Measurements from ENCODE around the gene MAST2.

The MAST2 gene

DNA sequence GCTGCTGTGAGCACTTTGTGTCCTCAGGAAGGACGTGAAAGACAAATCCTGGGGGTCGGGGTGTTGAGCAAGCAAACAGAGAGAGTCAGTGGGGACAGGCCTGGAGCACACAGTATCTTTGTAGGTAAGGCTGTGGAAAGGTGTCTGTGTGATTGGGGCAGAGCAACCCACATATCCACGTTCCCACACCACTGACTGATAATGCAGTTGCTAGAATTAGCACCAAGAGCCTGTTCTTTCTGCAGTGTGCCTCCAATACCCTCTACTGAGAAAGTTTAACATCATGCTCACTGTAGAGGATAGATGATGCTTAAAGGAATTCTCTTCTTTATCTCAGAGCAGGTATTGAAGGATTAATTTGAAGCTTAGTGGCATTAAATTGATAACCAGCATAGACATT is 167.9 kb downstream of the MAST2 start:
- TF ChIP-seq, protein P1, sequence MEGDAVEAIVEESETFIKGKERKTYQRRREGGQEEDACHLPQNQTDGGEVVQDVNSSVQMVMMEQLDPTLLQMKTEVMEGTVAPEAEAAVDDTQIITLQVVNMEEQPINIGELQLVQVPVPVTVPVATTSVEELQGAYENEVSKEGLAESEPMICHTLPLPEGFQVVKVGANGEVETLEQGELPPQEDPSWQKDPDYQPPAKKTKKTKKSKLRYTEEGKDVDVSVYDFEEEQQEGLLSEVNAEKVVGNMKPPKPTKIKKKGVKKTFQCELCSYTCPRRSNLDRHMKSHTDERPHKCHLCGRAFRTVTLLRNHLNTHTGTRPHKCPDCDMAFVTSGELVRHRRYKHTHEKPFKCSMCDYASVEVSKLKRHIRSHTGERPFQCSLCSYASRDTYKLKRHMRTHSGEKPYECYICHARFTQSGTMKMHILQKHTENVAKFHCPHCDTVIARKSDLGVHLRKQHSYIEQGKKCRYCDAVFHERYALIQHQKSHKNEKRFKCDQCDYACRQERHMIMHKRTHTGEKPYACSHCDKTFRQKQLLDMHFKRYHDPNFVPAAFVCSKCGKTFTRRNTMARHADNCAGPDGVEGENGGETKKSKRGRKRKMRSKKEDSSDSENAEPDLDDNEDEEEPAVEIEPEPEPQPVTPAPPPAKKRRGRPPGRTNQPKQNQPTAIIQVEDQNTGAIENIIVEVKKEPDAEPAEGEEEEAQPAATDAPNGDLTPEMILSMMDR (IDR thresholded peaks at IDR 0.05; ENCODE audit: low read length, missing control alignments): no peak
- DNase-seq (ENCODE audit: low read depth): no peak
- H3K4me3 ChIP-seq (replicated peaks; ENCODE audit: low read depth, low read length): no peak overlapping the region

- H3K4me3 ChIP-seq (replicated peaks; ENCODE audit: low read depth, low read length): no peak overlapping the region
- no peak for DNase-seq (ENCODE audit: low read depth)
- TF ChIP-seq, protein P1 (IDR thresholded peaks at IDR 0.05; ENCODE audit: low read length, missing control alignments): no peak
Measured at GRCh38 chr1:45971922-45972531, 168.6 kb downstream of the MAST2 start.

DNA sequence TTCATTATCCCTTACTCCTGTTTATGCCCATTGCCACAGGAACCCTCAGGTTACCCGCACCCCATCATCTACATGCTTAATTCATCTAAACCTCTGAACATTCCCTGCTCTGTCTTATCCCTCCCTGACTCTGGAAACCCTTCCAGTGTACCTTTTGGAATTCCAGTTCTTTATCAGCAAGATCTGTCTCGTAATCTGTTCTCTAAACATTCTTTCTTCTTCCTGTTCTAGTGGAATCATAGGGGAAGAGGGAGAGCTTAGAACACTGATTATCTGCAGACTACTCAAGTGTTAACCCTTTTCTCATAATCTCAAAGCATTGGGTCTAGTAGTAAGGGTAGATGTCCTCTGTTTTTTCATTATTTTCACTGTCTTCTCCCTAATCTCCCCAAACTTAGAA is 169.2 kb downstream of the MAST2 start:
- TF ChIP-seq, protein P1 (IDR thresholded peaks at IDR 0.05; ENCODE audit: low read length, missing control alignments): no peak
- DNase-seq (ENCODE audit: low read depth): no peak
- no peak overlapping the region for H3K4me3 ChIP-seq (replicated peaks; ENCODE audit: low read depth, low read length)

- DNase-seq (ENCODE audit: low read depth): no peak
- no peak overlapping the region for H3K4me3 ChIP-seq (replicated peaks; ENCODE audit: low read depth, low read length)
- TF ChIP-seq, protein P1 (IDR thresholded peaks at IDR 0.05; ENCODE audit: low read length, missing control alignments): no peak
Measured at GRCh38 chr1:45973121-45973520, 169.7 kb downstream of the MAST2 start.

GRCh38 chr1:45974541-45975269 is 171.3 kb downstream of the MAST2 start:
- no peak overlapping the region for H3K4me3 ChIP-seq (replicated peaks; ENCODE audit: low read depth, low read length)
- TF ChIP-seq, protein P1 (IDR thresholded peaks at IDR 0.05; ENCODE audit: low read length, missing control alignments): no peak
- no peak for DNase-seq (ENCODE audit: low read depth)

GRCh38 chr1:45976623-45977022 is 173.2 kb downstream of the MAST2 start:
- no peak for DNase-seq (ENCODE audit: low read depth)
- TF ChIP-seq, protein P1 (IDR thresholded peaks at IDR 0.05; ENCODE audit: low read length, missing control alignments): no peak

More at GRCh38 chr1:45976623-45977022, 173.2 kb downstream of the MAST2 start:
- no peak overlapping the region for H3K4me3 ChIP-seq (replicated peaks; ENCODE audit: low read depth, low read length)
